NK-92 (cell line): Measurements from ENCODE around the gene NFE2.
"Not testable (repeated sequence)": the region's sequence is repeated elsewhere in the genome, so short reads cannot be mapped to it uniquely, and the experiment has no call there.

Experiments
- DNase-seq: peaks from one replicate; lab custom pipeline; 2025; ENCODE audit not compliant: unreplicated experiment; lab: John Stamatoyannopoulos, UW

NFE2 gene

DNA sequence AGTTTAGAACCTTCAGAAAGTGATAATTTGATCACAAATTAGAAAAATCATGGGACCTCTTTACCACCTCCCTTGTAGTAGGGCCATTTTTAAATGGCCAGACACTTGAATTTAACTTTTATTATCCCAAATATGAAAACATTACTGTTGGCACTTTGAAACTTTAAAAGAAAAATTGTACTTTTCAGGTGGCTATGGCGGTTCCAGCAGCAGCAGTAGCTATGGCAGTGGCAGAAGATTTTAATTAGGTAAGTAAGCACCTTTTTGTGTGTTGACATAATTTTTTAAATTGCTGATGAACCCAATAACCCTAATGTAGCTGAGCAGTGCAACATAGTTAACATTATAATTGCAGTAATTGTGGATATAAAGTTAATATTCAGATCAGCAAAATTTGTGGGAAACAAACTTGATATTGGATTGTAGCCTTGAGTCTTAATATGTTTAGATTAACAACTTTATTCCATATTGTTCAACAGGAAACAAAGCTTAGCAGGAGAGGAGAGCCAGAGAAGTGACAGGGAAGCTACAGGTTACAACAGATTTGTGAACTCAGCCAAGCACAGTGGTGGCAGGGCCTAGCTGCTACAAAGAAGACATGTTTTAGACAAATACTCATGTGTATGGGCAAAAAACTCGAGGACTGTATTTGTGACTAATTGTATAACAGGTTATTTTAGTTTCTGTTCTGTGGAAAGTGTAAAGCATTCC lies 16.6 kb downstream of the NFE2 start:
- not testable (repeated sequence) for DNase-seq

DNA sequence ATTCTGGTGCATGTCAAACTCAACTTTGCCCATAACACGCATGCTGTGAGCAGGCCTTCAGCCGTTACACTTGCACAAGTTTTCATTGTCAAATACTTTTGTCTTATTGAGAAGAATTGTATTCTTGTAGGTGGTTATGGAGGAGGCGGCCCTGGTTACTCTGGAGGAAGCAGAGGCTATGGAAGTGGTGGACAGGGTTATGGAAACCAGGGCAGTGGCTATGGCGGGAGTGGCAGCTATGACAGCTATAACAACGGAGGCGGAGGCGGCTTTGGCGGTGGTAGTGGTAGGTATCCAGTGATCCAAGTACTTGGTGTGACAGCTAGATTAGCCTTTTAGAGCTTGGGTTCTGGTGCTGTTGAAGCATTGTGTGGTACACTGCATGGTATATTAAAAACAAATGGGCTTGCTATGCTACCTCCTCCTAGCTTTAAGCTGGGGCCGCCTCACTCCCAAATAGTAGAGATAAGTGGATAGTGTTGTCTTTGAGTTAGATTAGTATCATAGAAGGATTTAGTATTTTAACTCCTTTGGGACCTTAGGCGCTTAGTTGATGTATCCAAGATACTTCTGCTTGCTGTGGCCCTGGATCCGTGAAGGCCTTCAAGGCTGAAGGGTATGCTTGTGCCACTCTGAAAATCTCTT lies 17.7 kb downstream of the NFE2 start:
- no peak for DNase-seq

DNA sequence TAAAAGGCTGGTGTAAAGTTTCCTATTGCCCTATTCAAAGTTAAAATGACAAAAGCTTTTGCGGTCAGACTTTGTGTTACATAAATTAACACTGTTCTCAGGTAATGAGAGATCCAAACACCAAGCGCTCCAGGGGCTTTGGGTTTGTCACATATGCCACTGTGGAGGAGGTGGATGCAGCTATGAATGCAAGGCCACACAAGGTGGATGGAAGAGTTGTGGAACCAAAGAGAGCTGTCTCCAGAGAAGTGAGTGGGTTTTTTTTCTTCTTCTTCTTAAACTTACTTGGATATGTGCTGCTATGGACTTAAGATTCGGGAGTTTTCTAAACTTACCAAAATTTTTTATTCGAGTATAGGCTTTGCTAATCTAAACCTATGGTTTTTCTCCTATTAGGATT lies 19.1 kb downstream of the NFE2 start:
- DNase-seq: not testable (repeated sequence)

DNA sequence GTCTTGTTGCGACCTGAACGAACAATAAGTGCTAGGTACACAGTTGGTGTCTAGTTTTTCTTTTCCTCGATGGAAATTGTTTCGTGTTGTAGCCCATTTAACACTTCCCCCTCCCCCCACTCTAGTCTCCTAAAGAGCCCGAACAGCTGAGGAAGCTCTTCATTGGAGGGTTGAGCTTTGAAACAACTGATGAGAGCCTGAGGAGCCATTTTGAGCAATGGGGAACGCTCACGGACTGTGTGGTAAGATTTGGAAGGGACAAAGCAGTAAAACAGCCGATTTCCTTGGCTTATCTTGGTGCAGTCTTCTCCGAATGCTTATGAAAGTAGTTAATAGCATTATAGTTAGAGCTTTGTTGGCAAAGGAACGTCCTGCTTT lies 19.6 kb downstream of the NFE2 start:
- DNase-seq: not testable (repeated sequence)

DNA sequence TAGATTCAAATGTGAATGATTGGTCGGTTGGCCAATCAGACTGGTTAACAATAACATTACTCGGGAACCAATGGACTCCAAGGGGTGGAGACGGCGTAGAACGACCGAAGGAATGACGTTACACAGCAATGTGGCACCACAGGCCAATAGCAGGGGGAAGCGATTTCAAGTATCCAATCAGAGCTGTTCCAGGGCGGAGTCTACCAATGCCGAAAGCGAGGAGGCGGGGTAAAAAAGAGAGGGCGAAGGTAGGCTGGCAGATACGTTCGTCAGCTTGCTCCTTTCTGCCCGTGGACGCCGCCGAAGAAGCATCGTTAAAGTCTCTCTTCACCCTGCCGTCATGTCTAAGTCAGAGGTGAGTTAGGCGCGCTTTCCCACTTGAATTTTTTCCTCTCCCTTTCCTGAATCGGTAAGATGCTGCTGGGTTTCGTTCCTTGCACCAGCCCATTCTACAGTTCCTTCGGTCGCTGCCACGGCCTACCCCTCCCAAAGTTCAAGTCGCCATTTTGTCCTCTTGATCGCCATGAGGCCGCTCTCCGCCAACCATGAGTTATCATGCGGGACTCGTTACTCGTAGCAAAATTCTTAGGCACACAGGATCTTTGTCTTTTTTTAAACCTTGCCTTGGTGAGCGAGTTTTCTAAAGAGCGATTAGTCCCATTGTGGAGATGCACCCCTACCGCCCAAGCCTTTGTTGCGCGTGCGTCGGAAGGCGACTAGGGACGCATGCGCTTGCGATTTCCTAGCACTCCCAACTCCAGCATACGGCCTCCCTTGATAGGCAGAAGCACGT lies 20.2 kb downstream of the NFE2 start, which contains the start of gene HNRNPA1:
TSS of gene HNRNPA1 (plus strand) at position 259 of the 793 bp plus-strand sequence. CDS start at position 341, 82 bp downstream.
- peak; percentile 83 for DNase-seq

DNA sequence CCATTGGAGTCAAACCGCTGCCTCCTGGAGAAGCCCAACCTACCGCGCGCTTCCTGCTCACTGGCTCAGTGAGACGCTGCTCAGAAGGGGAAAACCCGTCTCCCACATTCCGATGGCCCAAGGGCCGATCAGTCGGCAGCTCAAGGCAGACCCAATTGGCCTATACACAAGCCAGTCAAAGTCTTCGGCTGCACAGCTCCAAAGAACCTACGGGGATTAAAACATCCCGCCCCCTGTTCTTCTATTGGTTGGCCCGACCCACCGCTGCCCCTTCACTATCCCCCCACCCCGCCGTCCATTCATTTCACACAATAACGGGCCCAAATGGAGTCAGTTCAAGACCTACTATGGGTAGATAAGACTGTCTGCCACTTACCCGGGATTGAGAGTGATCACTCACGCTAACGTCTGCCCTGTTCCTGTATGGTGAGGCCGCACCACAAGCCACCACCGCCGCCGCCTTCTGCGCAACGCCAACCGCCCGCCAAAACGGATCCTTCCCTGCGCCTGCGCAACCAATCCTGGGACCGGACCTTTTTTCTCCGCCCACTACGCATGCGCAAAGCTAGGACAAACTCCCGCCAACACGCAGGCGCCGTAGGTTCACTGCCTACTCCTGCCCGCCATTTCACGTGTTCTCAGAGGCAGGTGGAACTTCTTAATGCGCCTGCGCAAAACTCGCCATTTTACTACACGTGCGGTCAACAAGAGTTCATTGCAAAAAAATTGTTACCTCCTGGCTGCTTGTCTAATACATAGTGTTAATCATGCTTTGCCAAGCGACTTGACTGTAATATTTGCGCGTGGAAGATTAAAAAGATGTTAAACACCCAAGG lies 21.0 kb downstream of the NFE2 start, which contains the start of gene CBX5:
TSS of gene CBX5 (minus strand) at position 491 of the 836 bp plus-strand sequence. CDS start 22,472 bp downstream, outside the sequence.
- DNase-seq: peak; percentile 95

DNA sequence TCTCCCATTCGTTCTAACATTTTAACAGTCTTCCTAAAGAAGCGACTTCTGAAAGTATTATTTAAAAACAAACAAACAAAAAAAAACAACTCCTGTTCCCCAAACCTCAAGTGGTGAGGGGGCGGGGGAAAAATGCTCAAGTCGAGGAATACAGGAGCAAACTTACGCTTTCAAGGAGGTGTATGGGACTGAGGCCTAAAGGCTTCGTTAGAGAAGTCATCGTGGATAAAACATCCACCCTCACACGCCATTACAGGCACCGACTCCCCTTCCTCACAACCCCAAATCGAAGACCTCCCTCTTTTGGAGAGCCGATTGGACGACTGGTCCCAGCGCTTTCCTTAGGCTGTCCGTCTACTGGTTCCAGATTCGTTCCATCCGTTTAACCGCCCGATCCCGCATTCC lies 21.6 kb downstream of the NFE2 start:
- DNase-seq: no peak

DNA sequence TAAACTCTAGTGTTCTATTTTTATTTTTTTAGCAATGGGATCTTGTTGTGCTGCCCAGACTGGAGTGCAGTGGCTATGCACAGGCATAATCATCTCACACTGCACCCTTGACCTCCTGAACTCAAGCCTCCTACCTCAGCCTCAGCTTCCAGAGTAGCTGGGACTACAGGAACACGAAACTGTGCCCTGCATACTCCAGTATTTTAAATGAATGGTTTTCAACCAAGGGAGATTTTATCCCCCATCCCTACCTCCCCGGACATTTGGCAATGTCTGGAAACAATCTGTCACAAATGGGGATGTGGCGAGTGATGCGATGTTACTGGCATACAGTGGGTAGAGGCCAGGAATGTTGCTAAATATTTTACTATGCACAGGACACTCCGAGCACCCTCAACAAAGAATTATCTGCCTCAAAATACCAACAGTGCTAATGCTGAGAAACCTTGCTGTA lies 23.0 kb downstream of the NFE2 start:
- DNase-seq: no peak

DNA sequence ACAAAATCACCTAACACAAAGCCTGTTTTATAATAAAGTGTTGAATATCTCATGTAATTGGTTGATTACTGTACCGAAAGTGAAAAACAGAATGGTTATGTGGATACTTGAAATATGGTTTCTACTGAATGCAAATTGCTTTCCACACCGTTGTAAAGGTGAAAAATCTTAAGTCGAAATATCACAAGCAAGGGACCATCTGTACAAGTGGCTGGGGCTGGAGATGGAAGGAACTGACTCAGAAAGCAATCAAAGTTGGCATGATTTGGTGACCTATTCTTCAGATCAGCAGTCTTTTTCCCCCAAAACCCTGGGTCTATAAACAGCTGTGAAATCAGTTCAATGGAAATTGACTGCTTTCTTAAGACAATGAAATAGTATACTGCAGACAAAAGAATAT lies 24.4 kb downstream of the NFE2 start:
- DNase-seq: no peak

DNA sequence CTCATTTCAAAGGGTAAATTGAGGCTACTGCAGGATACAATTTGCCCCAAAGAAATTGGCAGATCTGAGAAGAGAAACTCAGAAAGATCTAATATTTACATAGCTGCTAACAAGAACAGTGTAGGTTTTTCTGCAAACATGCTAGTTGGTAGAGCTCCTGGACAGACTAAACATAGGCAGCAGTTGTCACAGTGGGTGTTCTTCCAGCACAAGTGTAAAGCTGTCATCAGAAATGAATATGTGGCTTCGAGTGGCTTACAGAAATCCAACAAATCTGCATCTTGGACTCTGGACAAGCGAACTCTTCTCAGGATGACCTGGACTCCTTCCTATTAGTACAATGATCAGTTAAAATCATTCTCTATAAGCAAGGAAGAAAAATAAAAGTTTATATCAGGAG lies 26.8 kb downstream of the NFE2 start:
- DNase-seq: no peak

DNA sequence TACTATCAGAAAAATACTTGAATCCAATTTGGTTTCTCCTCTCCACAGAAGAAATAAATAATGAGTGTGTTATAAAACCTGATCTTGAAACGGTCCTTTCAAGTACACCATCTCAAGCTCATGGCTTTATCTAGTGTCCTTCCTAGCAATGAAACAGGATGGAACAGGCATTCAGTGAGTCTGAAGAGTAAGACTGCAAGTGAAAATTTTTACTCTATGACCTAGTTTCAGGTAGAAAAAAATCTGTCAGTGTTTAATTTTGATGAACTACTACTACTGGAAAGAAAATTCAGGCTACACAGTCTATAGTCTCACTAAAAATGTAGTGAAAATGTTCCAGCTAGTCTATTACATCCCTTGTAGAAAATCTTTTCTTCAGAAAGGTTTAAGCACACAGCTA lies 28.6 kb downstream of the NFE2 start:
- no peak for DNase-seq

DNA sequence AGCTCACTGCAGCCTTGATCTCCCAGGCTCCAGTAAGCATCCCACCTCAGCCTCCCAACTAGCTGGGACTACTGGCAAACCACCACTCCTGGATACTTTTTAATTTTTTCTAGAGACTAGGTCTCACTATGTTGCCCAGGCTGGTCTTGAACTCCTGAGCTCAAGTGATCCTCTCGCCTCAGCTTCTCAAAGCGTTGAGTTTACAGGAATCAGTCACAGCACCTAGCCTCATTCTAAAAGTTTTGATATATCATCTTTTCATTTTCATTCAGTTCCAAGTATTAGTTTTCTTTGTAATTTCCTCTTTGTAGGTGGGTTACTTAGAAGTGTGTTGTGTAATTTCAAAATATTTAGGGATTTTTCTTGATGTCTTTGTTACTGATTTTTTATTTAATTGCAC lies 30.5 kb downstream of the NFE2 start:
- DNase-seq: no peak

DNA sequence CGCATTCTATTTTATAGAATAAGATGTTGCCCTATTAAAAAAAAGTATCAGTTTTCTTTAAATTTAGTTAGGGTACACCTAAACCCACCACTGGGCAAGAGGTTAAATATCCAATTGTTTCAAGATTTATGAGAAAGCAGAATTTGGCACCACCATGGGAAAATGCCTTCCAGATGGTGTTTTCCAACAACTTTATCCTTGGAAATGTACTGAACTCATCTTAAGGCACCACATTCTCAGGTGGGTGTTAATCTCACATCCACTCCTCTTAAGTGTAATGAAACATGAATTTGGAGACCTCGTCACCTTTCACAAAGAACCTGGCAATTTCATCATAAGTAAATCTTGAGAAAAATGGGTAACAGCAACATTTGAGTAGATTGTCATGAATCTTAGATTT lies 34.0 kb downstream of the NFE2 start:
- DNase-seq: no peak

DNA sequence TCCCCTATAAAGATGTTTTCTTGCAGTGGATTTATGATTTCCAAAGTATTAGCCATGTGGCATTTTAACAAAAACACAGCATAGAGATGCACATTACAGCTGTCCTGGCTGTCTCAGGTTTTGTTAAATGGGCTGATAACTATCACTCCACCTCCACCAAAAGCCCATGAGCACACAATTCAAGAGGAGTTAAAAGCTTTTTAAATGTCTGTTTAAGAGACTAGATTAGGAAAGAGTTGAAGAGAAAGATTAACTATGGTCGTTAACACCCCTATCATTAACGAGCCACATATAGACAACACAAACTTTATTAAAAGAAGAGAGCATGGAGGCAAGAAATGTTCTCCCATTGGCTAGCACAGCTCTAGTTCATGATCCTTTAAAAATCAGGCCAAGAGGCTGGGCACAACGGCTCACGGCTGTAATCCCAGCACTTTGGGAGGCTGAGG lies 35.4 kb downstream of the NFE2 start:
- DNase-seq: no peak

DNA sequence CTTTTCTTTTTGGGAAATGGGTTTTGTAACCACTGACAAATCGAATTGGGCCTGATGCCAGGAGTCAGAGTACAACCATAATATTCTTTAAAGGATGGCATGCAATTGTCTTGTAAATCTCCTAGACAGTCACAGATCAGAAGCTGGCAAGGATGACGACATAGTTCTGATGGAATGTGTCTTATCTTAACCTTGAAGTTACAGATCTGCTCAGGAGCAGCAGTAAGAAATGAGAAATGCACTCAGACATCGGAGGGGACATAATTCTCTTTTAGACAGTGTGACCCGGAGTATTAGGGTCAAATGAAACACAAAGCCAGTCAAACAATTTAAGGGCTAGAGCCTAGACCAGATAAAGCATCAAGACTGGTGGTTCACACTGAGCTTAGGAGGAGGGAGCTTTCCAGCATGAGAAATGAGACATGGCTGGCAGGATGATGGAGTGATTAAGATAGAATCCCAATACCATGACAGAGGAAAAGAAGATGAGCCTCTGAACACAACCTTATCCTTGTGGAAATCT lies 38.4 kb downstream of the NFE2 start:
- no peak for DNase-seq

DNA sequence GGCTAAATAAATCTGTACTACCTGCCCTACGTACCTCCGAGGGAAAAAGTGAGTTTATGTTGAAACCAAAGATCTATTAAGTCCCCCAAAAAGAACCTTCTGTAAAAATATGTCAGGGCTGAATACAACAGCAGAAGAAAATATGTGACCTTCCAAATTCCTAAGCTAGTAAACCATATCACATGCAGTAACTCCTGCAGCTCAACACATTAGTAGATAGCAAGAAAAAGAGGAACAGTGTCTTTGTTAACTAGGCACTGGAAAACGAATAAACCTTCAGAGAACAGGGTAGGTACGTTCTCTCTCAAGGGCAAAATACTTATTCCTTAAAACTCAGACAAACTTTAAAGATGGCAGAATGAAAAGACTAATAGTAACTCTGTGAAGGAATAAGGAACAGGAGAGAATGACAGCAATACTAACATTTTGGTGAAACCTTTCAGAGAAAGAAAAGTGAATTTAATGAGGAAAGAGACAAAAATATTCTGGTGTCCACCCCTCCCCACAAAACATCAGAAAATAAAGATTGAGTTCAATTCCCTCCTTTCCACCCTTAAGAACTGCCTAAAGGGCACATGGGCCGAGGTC lies 38.9 kb downstream of the NFE2 start:
- DNase-seq: no peak

DNA sequence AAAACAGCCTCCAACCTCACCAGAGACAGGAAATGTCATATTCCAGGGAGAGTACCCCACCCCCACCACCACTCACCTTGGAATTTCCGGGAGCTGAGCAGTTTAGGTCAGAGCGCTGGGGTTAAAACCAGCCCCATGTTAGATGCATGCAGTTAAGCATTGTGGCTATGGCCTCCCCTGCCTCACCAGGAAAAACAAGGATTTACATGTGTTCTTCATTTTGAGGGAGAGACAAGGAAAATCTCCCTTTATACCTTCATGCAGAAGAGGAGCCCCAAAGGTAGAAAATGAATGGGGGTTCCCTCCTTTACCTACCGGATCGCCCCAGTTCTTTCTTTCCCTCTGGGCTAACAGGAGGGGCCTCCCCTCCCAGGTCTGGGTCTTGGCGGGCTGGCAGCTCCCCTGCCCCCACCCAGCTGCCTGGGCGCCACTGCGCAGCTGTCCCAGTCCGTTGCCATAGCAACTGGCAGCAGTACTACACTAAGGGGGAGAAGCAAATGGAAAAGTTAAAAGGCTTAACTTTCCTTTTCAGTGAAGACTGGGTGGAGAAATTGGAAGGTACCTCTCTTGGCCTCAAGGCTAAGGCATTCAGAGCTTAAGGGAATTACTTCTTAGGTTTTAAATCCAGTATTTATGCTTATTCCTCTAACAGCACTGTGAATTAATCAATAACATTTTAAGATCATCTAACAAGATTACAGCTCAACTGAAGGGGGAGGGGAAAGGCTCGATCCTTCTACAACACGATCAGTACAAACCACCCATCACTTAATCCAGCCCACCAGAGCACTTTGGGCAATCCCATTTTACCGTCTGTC lies 41.4 kb downstream of the NFE2 start:
- no peak for DNase-seq

DNA sequence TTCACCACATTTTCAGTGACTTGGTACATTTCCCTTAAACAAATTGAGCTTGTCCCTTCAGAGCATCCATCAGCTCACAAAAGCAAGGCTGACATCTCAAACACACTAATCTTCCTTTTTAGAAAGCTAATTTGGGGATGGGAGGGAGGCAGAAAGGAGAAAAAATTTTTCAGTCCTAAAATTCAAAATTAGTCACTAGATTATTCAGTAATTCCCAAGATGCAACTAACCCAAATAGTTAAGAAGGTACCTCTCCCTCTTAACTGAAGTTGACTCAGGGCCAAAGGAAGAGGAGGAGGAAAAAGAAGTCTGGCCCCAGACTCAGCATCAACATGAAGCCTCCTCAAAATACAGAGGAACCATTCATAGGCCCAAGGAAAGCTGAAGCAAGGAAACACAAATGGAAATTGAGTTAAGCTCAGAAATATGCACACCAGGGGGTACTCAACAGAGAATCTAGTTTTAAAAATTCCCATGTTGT lies 42.6 kb downstream of the NFE2 start:
- DNase-seq: no peak

DNA sequence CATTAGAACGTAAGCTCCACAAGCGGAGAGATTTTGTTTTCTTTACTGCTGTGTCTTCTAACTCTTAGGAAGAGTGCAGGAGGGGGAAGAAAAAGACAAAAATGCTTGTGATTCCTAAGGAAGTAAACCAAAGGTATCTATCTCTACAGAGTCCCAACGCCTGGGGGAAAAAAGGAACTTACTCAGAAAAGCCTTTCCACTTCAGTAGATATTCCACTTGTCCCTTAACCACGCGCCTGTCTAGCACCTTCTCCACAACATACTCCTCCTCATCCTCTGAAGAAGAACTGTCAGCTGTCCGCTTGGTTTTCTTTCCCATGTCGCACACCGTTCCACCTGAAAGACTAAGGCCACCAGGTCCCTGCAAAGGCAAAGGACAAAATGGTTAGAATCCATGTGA lies 43.5 kb downstream of the NFE2 start:
- no peak for DNase-seq
